Suprapubic skin (tissue), 4 donors: ENCODE data around the gene COL5A2. TPM values are rescaled to one million over a fixed set of nuclear protein-coding genes. Genes with fewer than 3 reads are reported as not detected.

Experiments used
- total RNA-seq, 4 donors: library from RNA; depleted of rRNA; stranded (reverse); fragments of >200 nt; gene quantifications; one replicate each; pipeline ENCODE4 v1.1.0, GENCODE V29; 2016

The COL5A2 gene
- total RNA-seq, 4 donors from 2014 or later = 14.1 to 17.6 (median 16.3) TPM

Other genes with a start within 250 kb of the COL5A2 start
- gene COL3A1, start 205.4 kb downstream of the COL5A2 start, total RNA-seq = 10 to 100 TPM; 19.2 to 73.2 (median 54.9) TPM